Kidney epithelial cell (primary cell): ENCODE data around the gene TNFRSF18. TPM values are rescaled to one million over a fixed set of nuclear protein-coding genes. Genes with fewer than 3 reads are reported as not detected.

Source experiments
- DNase-seq: peaks from one replicate; pipeline ENCODE4 v3.0.0-alpha.2; 2010; ENCODE audit warnings: low read depth
- H3K27me3 ChIP-seq: 2 replicates; pipeline ENCODE4 v1.6.0; 2011; ENCODE audit warnings: low read length; ENCODE audit not compliant: control insufficient read depth, insufficient read depth
- H3K36me3 ChIP-seq: 2 replicates; pipeline ENCODE4 v1.5.1; 2011; ENCODE audit warnings: low read length; ENCODE audit not compliant: control insufficient read depth, insufficient read depth
- H3K4me3 ChIP-seq: 2 replicates; pipeline ENCODE4 v1.5.1; 2011; ENCODE audit warnings: low read depth, mild to moderate bottlenecking, control low read depth, low read length
- CTCF ChIP-seq: IDR thresholded peaks from 2 replicates; pipeline ENCODE4 v1.5.1; 2011; ENCODE audit warnings: mild to moderate bottlenecking, moderate library complexity, low read length, control low read depth, inconsistent platforms; ENCODE audit not compliant: insufficient read depth, poor library complexity, severe bottlenecking
- total RNA-seq: library from RNA; depleted of rRNA; stranded (reverse); fragments of >200 nt; gene quantifications from 2 replicates; pipeline ENCODE4 v1.2.3, GENCODE V29; 2015

The TNFRSF18 gene
- total RNA-seq, 1 donor from 2014 or later: 0.67 TPM

DNA sequence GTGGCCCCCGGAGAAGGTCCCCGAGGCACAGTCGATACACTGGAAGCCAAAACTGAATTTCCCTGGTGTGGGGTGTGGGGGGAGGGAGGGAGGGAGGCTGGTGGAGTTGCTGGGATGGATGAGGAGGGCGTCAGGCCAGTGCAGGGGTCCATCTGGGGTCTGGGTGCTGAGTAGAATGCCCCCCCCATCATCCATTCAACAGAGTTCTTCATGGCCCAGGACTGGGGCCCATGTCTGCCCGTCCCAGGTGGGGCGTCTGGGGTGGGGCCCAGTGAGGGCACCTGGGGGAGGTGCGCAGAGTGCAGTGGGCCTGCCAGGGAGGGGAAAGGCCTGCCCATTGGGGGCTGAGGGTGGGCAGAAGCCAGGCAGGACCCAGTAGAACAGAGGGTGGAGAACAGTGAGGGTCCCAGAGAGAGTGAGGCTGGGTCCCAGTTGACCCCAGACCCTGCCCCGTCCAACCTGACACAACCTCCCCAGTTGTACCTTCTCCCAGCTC is 1.9 kb downstream of the TNFRSF18 start:
- no peak for TF ChIP-seq CTCF
- Histone ChIP-seq H3K36me3 (no peaks in the 10 kb centered on the region), H3K4me3 (no peak overlapping the region), H3K27me3 (peaks cover 20% of the 10 kb centered on the region)
- no peak for DNase-seq

DNA sequence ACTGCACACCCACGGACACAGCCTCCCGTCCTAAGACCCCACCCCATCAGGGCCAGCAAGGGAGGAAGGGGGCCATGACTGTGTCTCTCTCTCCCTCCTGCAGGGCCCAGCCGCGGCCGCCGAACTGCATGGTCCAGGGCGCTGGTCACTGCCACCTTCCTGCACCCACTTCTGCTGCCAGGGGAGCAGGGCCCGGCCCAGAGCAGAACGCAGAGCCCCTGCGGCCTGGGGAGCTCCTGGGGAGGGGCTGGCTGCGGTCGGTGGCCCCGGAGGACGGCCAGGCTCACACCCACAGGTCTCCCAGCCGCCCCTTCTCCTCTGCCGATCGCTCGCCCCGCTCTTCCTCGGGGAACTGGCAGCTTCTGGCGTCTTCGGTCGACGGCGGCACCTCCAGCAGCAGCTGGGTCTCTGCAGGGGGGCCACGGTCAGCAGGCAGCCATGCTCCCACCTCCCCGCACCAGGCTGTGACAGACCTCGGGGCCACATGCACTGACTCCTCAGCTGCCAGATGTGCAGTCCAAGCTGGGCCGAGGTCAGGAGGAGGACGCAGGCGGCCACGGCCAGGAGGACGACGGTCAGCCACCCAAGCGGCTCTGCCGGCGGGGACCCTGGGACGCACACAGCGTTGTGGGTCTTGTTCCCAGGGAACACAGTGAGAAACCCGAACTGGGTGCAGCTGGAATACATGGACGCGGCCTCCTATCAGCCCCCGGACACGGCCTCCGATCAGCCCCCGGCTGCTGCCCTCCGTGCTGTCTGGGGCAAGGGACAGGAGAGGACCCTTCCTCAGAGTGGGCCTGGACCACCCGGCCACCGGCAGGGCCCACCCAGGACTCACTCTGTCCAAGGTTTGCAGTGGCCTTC is 2.6 kb downstream of the TNFRSF18 start:
- DNase-seq: no peak
- Histone ChIP-seq H3K27me3 (peaks cover 20% of the 10 kb centered on the region), H3K36me3 (no peaks in the 10 kb centered on the region), H3K4me3 (no peak overlapping the region)
- no peak for TF ChIP-seq CTCF

- H3K4me3 ChIP-seq: no peak overlapping the region
- TF ChIP-seq CTCF: no peak
- H3K27me3 ChIP-seq: peaks cover 20% of the 10 kb centered on the region
- DNase-seq: no peak
- no peaks in the 10 kb centered on the region for H3K36me3 ChIP-seq
Observed at GRCh38 chr1:1202831-1203560, 3.4 kb downstream of the TNFRSF18 start.

GRCh38 chr1:1200876-1201810 is 5.2 kb downstream of the TNFRSF18 start:
- no peak for TF ChIP-seq CTCF
- H3K4me3 ChIP-seq: peak overlapping the region; percentile 27

GRCh38 chr1:1199961-1200875 is 6.2 kb downstream of the TNFRSF18 start:
- TF ChIP-seq CTCF: no peak
- Histone ChIP-seq H3K4me3 (no peak overlapping the region), H3K36me3 (no peaks in the 10 kb centered on the region), H3K27me3 (peaks cover 9% of the 10 kb centered on the region)
- DNase-seq: no peak

More at GRCh38 chr1:1200876-1201810, 5.2 kb downstream of the TNFRSF18 start:
- DNase-seq: no peak
- Histone ChIP-seq H3K27me3 (peaks cover 14% of the 10 kb centered on the region), H3K36me3 (no peaks in the 10 kb centered on the region)
